Measurements from ENCODE around the gene TMEFF2.

Gene TMEFF2, protein sequence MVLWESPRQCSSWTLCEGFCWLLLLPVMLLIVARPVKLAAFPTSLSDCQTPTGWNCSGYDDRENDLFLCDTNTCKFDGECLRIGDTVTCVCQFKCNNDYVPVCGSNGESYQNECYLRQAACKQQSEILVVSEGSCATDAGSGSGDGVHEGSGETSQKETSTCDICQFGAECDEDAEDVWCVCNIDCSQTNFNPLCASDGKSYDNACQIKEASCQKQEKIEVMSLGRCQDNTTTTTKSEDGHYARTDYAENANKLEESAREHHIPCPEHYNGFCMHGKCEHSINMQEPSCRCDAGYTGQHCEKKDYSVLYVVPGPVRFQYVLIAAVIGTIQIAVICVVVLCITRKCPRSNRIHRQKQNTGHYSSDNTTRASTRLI

DNA sequence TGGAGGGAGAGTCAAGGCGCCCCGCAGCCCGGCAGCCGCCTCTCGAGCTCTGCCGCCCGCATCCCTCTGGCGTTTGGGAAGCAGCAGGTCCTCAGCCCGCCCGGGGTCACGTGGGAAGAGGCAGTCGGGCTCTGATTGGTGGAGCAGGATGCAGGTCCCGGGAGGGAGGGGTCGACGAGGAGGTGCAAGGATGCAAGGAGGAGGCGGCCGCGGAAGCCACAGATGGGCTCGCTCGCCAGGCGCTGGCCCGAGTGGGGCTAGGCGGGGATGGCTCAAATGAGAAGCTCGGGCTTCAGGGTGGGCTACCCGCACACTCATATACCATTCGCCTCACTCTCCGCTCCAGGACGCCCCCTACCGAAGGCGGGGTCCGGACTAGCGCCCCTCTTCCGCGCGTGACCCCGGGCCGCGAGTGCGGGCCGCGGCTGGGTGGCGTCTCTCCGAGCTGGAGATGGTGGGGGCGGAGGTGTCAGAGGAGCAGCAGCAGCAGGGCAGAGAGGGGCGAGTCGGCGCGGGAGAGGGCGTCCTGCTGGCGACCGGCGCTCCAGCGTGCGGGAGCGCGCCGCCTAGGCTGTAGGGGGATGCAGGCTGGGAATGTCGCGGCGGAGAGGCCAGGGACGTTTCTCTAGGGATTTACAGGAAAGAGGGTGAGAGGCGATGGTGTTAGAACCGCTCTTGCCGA, at the start of gene TMEFF2:
Gene TMEFF2 (minus strand): TSS at position 68 of the 682 bp plus-strand sequence. CDS start 409 bp downstream, outside the sequence.
- peak; percentile 84 for DNase-seq (ENCODE audit: low read depth, low spot score)

- no peak for DNase-seq (ENCODE audit: low read depth, low spot score)
Observed at GRCh38 chr2:192243488-192243887, 48.8 kb upstream of the TMEFF2 start.

- DNase-seq (ENCODE audit: low read depth, low spot score) = no peak
Observed at GRCh38 chr2:192236136-192236535, 41.4 kb upstream of the TMEFF2 start.

DNA sequence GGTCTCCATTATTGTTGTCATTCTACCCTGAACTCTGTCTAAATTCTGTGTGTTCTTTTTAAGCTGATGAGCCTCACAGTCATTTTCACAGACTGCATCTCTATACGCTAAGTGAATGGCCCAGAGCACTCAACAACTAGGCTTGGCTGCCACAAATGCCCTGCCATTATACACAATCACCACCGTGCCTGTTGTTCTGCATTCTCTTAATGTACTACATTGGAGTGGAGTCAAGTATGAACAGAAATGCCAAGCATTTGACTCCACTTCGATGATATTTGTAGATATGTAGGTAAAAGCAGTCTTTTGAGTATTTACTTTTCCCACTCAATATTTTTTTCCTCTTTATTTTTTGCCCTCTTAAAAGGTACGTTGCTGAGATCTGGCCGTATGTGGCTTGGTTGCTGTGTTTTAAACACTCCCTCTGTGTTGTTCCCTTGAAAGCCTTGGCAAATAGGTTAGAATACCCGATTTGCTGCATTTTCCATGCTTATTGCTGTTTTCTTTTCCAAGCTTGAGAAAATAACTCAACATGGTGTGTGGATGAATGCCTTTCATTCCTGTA, 36.2 kb upstream of the TMEFF2 start:
- DNase-seq (ENCODE audit: low read depth, low spot score) = no peak

GRCh38 chr2:192228685-192229084, 34.0 kb upstream of the TMEFF2 start:
- DNase-seq (ENCODE audit: low read depth, low spot score) = no peak

DNA sequence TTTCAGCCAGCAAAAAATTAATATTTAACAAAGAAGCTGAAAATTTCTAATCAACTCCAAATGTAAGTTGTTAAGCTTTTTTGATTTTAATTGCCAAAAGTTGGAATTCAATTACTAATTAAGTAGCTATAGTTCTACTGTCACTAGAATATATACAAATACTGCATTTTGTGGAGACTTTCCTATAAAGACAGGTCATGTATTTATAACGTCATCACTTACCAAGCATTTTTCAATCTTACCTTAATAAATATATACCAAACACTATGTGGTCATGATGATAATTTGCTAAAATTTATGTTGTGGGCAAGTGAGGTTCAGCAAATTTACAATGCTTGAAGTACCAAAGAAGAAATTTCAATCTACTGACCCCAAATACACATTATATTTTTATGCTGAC, 24.2 kb upstream of the TMEFF2 start:
- DNase-seq (ENCODE audit: low read depth, low spot score) = no peak

DNA sequence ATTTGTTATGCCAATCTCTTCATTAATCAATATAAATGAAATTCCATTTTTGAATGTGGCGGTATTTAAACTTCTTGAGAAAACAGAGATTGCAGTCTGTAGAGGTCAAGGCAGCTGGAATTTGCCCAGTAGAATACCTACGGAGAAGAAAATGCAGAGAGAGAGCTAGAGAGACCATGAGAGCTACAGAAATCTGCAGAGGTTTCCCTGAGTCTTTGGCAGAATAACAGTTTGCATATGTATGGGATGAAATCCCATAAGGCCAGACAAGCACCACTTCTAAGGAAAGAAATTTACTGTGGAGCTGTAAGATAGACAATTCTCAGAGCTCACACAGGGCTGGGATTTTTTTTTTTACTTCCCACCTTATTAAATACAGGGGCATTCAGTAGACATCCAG, 23.6 kb upstream of the TMEFF2 start:
- no peak for DNase-seq (ENCODE audit: low read depth, low spot score)

GRCh38 chr2:192216336-192216735, 21.6 kb upstream of the TMEFF2 start:
- no peak for DNase-seq (ENCODE audit: low read depth, low spot score)

GRCh38 chr2:192215096-192215877, 20.6 kb upstream of the TMEFF2 start:
- no peak for DNase-seq (ENCODE audit: low read depth, low spot score)

DNA sequence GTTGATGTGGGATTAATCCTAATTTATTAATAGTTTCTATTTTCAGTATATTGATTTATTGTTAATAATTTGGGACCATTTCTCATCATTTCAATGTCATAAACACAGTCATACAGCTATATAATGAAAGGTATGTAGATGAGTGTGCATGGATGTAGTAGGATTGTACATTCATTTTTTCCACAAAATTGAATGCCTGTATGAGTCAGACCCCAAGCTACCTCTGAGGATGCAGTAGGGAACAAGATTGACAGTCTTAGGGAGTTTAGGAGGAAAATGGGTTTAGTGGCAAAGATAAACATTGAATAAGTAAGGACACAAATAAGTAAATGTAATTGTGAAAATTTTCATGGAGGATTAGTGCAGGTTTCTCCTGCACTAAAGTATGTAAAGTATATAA, 14.1 kb upstream of the TMEFF2 start:
- DNase-seq (ENCODE audit: low read depth, low spot score) = no peak

GRCh38 chr2:192206399-192206798, 11.7 kb upstream of the TMEFF2 start:
- DNase-seq (ENCODE audit: low read depth, low spot score) = no peak

- DNase-seq (ENCODE audit: low read depth, low spot score) = no peak
Observed at GRCh38 chr2:192203876-192204275, 9.1 kb upstream of the TMEFF2 start.

DNA sequence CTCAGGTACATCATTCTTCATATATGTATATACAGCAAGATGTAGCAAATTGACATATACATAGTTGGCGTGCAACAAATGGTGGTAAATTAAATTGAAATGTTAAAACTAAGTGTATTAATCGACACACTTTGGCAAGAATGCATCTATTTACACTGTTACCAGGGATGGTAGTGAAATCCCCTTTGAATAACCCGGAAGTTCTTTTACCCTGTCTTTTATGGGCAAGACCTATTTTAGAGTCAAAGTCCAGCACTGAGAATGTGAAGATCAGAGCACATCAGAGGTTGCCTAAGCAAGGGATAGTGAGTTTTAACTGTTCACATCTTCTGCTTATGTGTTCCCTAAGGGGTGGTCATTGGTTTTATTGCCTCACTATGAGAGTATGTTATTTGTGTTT, 7.6 kb upstream of the TMEFF2 start:
- no peak for DNase-seq (ENCODE audit: low read depth, low spot score)

- DNase-seq (ENCODE audit: low read depth, low spot score) = no peak
Observed at GRCh38 chr2:192201116-192201515, 6.4 kb upstream of the TMEFF2 start.

- DNase-seq (ENCODE audit: low read depth, low spot score) = no peak
Observed at GRCh38 chr2:192197357-192197756, 2.6 kb upstream of the TMEFF2 start.

GRCh38 chr2:192196421-192197194, 1.9 kb upstream of the TMEFF2 start:
- DNase-seq (ENCODE audit: low read depth, low spot score) = no peak

GRCh38 chr2:192195548-192196418, 1.1 kb upstream of the TMEFF2 start:
- DNase-seq (ENCODE audit: low read depth, low spot score) = no peak

- no peak for DNase-seq (ENCODE audit: low read depth, low spot score)
Observed at GRCh38 chr2:192194265-192194865, 368 bp downstream of the TMEFF2 start.

DNA sequence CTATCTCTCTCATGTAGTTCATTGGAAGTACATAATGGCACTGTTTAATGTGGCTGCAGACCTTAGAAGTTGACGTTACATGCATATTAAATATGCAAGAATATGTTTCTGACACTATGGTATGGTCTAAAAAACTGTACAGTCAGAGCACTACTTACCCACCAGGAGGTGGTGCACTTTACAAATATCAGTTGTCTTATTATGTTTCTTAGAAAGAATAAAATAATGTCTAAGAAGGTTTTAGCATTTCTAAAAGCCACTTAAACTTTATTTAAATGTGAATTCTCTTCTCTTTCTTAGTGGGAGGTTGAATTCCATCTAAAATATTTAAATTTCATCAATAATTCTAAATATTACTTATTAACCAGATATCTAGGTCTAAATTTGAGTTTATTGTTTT, 4.3 kb downstream of the TMEFF2 start:
- no peak for DNase-seq (ENCODE audit: low read depth, low spot score)

GRCh38 chr2:192186806-192187205, 7.9 kb downstream of the TMEFF2 start:
- no peak for DNase-seq (ENCODE audit: low read depth, low spot score)
